ENCODE results near the gene ADAMTS13.

GRCh38 chr9:133467101-133467500 is 44.9 kb downstream of the ADAMTS13 start:
- TF ChIP-seq, protein P1, sequence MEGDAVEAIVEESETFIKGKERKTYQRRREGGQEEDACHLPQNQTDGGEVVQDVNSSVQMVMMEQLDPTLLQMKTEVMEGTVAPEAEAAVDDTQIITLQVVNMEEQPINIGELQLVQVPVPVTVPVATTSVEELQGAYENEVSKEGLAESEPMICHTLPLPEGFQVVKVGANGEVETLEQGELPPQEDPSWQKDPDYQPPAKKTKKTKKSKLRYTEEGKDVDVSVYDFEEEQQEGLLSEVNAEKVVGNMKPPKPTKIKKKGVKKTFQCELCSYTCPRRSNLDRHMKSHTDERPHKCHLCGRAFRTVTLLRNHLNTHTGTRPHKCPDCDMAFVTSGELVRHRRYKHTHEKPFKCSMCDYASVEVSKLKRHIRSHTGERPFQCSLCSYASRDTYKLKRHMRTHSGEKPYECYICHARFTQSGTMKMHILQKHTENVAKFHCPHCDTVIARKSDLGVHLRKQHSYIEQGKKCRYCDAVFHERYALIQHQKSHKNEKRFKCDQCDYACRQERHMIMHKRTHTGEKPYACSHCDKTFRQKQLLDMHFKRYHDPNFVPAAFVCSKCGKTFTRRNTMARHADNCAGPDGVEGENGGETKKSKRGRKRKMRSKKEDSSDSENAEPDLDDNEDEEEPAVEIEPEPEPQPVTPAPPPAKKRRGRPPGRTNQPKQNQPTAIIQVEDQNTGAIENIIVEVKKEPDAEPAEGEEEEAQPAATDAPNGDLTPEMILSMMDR (IDR thresholded peaks at IDR 0.05): no peak
- TF ChIP-seq POLR2A (IDR thresholded peaks at IDR 0.05): no peak
